ENCODE data around the gene OPN3. TPM values are rescaled to one million over a fixed set of nuclear protein-coding genes. Genes with fewer than 3 reads are reported as not detected.

Gene OPN3
- total and polyA plus RNA-seq, 9 of the 15 experiments (the other 6 are each of a cell fraction or from before 2014, with no cell fraction given): 4.2 to 34.6 (median 17.0) TPM

GRCh38 chr1:241611063-241611462 is 29.1 kb downstream of the OPN3 start (continued):
- TF ChIP-seq, protein P1, sequence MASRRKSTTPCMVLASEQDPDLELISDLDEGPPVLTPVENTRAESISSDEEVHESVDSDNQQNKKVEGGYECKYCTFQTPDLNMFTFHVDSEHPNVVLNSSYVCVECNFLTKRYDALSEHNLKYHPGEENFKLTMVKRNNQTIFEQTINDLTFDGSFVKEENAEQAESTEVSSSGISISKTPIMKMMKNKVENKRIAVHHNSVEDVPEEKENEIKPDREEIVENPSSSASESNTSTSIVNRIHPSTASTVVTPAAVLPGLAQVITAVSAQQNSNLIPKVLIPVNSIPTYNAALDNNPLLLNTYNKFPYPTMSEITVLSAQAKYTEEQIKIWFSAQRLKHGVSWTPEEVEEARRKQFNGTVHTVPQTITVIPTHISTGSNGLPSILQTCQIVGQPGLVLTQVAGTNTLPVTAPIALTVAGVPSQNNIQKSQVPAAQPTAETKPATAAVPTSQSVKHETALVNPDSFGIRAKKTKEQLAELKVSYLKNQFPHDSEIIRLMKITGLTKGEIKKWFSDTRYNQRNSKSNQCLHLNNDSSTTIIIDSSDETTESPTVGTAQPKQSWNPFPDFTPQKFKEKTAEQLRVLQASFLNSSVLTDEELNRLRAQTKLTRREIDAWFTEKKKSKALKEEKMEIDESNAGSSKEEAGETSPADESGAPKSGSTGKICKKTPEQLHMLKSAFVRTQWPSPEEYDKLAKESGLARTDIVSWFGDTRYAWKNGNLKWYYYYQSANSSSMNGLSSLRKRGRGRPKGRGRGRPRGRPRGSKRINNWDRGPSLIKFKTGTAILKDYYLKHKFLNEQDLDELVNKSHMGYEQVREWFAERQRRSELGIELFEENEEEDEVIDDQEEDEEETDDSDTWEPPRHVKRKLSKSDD (conservative IDR thresholded peaks at IDR 0.05; ENCODE audit: low read length): no peak
- TF ChIP-seq E2F4 (CRISPR knock-in tag; IDR thresholded peaks at IDR 0.05; ENCODE audit: low read depth) (no peak), NR2F6 (CRISPR knock-in tag; IDR thresholded peaks at IDR 0.05) (no peak), HDGF (IDR thresholded peaks at IDR 0.05) (no peak), NFRKB (IDR thresholded peaks at IDR 0.05; ENCODE audit: low read depth) (no peak), RBFOX2 (IDR thresholded peaks at IDR 0.05; ENCODE audit: low read depth, low read length) (no peak), ZNF324 (CRISPR knock-in tag; IDR thresholded peaks at IDR 0.05) (no peak), ZNF253 (CRISPR knock-in tag; conservative IDR thresholded peaks at IDR 0.05) (no peak), HDAC6 (IDR thresholded peaks at IDR 0.05; ENCODE audit: low read depth, low read length) (no peak), FOXP4 (CRISPR knock-in tag; IDR thresholded peaks at IDR 0.05; ENCODE audit: borderline replicate concordance) (no peak), TEAD1 (CRISPR knock-in tag; IDR thresholded peaks at IDR 0.05) (no peak), TRIM28 (IDR thresholded peaks at IDR 0.05) (0 out of 2 replicates have a peak, but pooled peaks have one; percentile 67), MCM5 (IDR thresholded peaks at IDR 0.05; ENCODE audit: low read depth) (no peak), NRF1 (conservative IDR thresholded peaks at IDR 0.05 in 1 of 2, IDR thresholded peaks at IDR 0.05 in 1 of 2) (no peak), CBFB (CRISPR knock-in tag; IDR thresholded peaks at IDR 0.05) (no peak), MEIS2 (IDR thresholded peaks at IDR 0.05; ENCODE audit: partially characterized antibody) (peak; percentile 93), ZFP36 (IDR thresholded peaks at IDR 0.05; ENCODE audit: low read depth, low read length, partially characterized antibody) (no peak), ZNF507 (tag; conservative IDR thresholded peaks at IDR 0.05) (no peak)
- TF ChIP-seq, protein P2, sequence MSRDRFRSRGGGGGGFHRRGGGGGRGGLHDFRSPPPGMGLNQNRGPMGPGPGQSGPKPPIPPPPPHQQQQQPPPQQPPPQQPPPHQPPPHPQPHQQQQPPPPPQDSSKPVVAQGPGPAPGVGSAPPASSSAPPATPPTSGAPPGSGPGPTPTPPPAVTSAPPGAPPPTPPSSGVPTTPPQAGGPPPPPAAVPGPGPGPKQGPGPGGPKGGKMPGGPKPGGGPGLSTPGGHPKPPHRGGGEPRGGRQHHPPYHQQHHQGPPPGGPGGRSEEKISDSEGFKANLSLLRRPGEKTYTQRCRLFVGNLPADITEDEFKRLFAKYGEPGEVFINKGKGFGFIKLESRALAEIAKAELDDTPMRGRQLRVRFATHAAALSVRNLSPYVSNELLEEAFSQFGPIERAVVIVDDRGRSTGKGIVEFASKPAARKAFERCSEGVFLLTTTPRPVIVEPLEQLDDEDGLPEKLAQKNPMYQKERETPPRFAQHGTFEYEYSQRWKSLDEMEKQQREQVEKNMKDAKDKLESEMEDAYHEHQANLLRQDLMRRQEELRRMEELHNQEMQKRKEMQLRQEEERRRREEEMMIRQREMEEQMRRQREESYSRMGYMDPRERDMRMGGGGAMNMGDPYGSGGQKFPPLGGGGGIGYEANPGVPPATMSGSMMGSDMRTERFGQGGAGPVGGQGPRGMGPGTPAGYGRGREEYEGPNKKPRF (IDR thresholded peaks at IDR 0.05; ENCODE audit: low read depth, low read length): no peak
